Measurements from ENCODE around the gene PCAT7. TPM values are rescaled to one million over a fixed set of nuclear protein-coding genes. Genes with fewer than 3 reads are reported as not detected.
"Not testable (repeated sequence)": the region's sequence is repeated elsewhere in the genome, so short reads cannot be mapped to it uniquely, and the experiment has no call there.

Gene PCAT7
- total RNA-seq, 1 donor from 2014 or later: not detected

GRCh38 chr9:94584555-94584954 lies 29.7 kb downstream of the PCAT7 start:
- Mint-ChIP-seq H3K27ac (no peak overlapping the region), H3K27me3 (peaks cover 15% of the 10 kb centered on the region), H3K4me1 (no peaks in the 10 kb centered on the region), H3K4me3 (no peak overlapping the region), H3K36me3 (ENCODE audit: low read depth) (no peaks in the 10 kb centered on the region), H3K9me3 (no peaks in the 10 kb centered on the region)
- intact Hi-C loops (cut with micrococcal nuclease): no loop called here
- no peak for TF ChIP-seq CTCF (IDR thresholded peaks at IDR 0.05)
- ChIA-PET CTCF (no interaction called here), POLR2A (no interaction called here)
- no peak for ATAC-seq (ENCODE audit: low read depth)
- DNase-seq: no peak

- Mint-ChIP-seq H3K4me1 (no peaks in the 10 kb centered on the region), H3K4me3 (no peak overlapping the region), H3K27ac (no peak overlapping the region), H3K36me3 (ENCODE audit: low read depth) (no peaks in the 10 kb centered on the region), H3K9me3 (no peaks in the 10 kb centered on the region), H3K27me3 (peaks cover 15% of the 10 kb centered on the region)
- no peak for ATAC-seq (ENCODE audit: low read depth)
- CTCF ChIA-PET: no interaction called here
- no peak for TF ChIP-seq CTCF (IDR thresholded peaks at IDR 0.05)
- DNase-seq: no peak
- intact Hi-C loops (cut with micrococcal nuclease): no loop called here
- POLR2A ChIA-PET: no interaction called here
Measured at GRCh38 chr9:94586316-94586715, 31.4 kb downstream of the PCAT7 start.

GRCh38 chr9:94586814-94587213 lies 31.9 kb downstream of the PCAT7 start:
- Mint-ChIP-seq H3K4me1 (no peaks in the 10 kb centered on the region), H3K9me3 (no peaks in the 10 kb centered on the region), H3K36me3 (ENCODE audit: low read depth) (no peaks in the 10 kb centered on the region), H3K27ac (no peak overlapping the region), H3K4me3 (no peak overlapping the region), H3K27me3 (peaks cover 15% of the 10 kb centered on the region)
- ChIA-PET CTCF (no interaction called here), POLR2A (no interaction called here)
- intact Hi-C loops (cut with micrococcal nuclease): no loop called here
- ATAC-seq (ENCODE audit: low read depth) (no peak), DNase-seq (no peak)
- no peak for TF ChIP-seq CTCF (IDR thresholded peaks at IDR 0.05)

- intact Hi-C loops (cut with micrococcal nuclease): no loop called here
- Mint-ChIP-seq H3K4me3 (no peak overlapping the region), H3K27ac (no peak overlapping the region), H3K27me3 (peaks cover 15% of the 10 kb centered on the region), H3K36me3 (ENCODE audit: low read depth) (no peaks in the 10 kb centered on the region), H3K9me3 (no peaks in the 10 kb centered on the region), H3K4me1 (no peaks in the 10 kb centered on the region)
- ChIA-PET POLR2A (interaction anchor here (0.6 kb wide), 1 partner anchor 24 kb away, joined by 8 read pairs; no protein-coding TSS in a partner anchor), CTCF (no interaction called here)
- DNase-seq (no peak), ATAC-seq (ENCODE audit: low read depth) (no peak)
- TF ChIP-seq CTCF (IDR thresholded peaks at IDR 0.05): no peak
Measured at GRCh38 chr9:94588681-94589080, 33.8 kb downstream of the PCAT7 start.

- H3K27ac Mint-ChIP-seq; CTCF ChIA-PET; intact Hi-C loops (cut with micrococcal nuclease): not testable (repeated sequence)
Measured at GRCh38 chr9:94591046-94591545, 36.2 kb downstream of the PCAT7 start.

GRCh38 chr9:94591876-94592275 lies 37.0 kb downstream of the PCAT7 start:
- Mint-ChIP-seq H3K4me1 (no peaks in the 10 kb centered on the region), H3K4me3 (no peak overlapping the region), H3K9me3 (no peaks in the 10 kb centered on the region), H3K36me3 (ENCODE audit: low read depth) (no peaks in the 10 kb centered on the region), H3K27ac (no peak overlapping the region), H3K27me3 (peaks cover 15% of the 10 kb centered on the region)
- no peak for TF ChIP-seq CTCF (IDR thresholded peaks at IDR 0.05)
- no peak for DNase-seq
- ATAC-seq (ENCODE audit: low read depth): no peak
- ChIA-PET POLR2A (no interaction called here), CTCF (no interaction called here)
- intact Hi-C loops (cut with micrococcal nuclease): no loop called here

More at GRCh38 chr9:94591046-94591545, 36.2 kb downstream of the PCAT7 start:
- H3K4me1 Mint-ChIP-seq; H3K9me3 Mint-ChIP-seq; DNase-seq; H3K4me3 Mint-ChIP-seq; ATAC-seq (ENCODE audit: low read depth); POLR2A ChIA-PET; H3K36me3 Mint-ChIP-seq (ENCODE audit: low read depth): not testable (repeated sequence)
- H3K27me3 Mint-ChIP-seq: peaks cover 14% of the 10 kb centered on the region

- H3K9me3 Mint-ChIP-seq; intact Hi-C loops (cut with micrococcal nuclease); CTCF ChIA-PET; H3K27ac Mint-ChIP-seq; H3K4me3 Mint-ChIP-seq; H3K36me3 Mint-ChIP-seq (ENCODE audit: low read depth); ATAC-seq (ENCODE audit: low read depth); H3K4me1 Mint-ChIP-seq; POLR2A ChIA-PET; H3K27me3 Mint-ChIP-seq; DNase-seq: not testable (repeated sequence)
Measured at GRCh38 chr9:94592683-94593082, 37.8 kb downstream of the PCAT7 start.

Measured in activated B cell treated with CpG ODN at 0.5 μM for 24 hours (primary cell).